CD8-positive, alpha-beta memory T cell (primary cell): ENCODE measurements around the gene DOLK. TPM values are rescaled to one million over a fixed set of nuclear protein-coding genes. Genes with fewer than 3 reads are reported as not detected.

Experiments
- CTCF ChIA-PET: fragments of 350-600 bp; sonication (Branson Sonifier 250); formaldehyde crosslinking; loops from one replicate; lab custom pipeline; 2021; ENCODE audit warnings: antibody characterized with exemption; lab: Charles Lee
- POLR2A ChIA-PET: fragments of 350-600 bp; sonication (Branson Sonifier 250); formaldehyde crosslinking; loops from one replicate; lab custom pipeline; 2021; ENCODE audit warnings: antibody characterized with exemption; lab: Charles Lee
- DNase-seq, 5 donors: peaks; one replicate each; pipeline versions ENCODE4 v3.0.0 to v3.0.0-alpha.2; 2020 to 2022; ENCODE audit warnings: mixed read lengths in 1 of 5
- H3K27ac ChIP-seq: one replicate; pipeline ENCODE4 v1.7.0; 2013; ENCODE audit warnings: low read depth, mild to moderate bottlenecking, low read length, moderate library complexity
- H3K27me3 ChIP-seq: 2 replicates; pipeline ENCODE4 v1.7.0; 2013; ENCODE audit warnings: low read length, mild to moderate bottlenecking; ENCODE audit not compliant: insufficient read depth, poor library complexity, severe bottlenecking
- H3K36me3 ChIP-seq: 2 replicates; pipeline ENCODE4 v1.7.0; 2013; ENCODE audit warnings: mild to moderate bottlenecking, low read length, moderate library complexity; ENCODE audit not compliant: insufficient read depth
- H3K4me1 ChIP-seq: 2 replicates; pipeline ENCODE4 v1.7.0; 2013; ENCODE audit warnings: mild to moderate bottlenecking, low read length, moderate library complexity; ENCODE audit not compliant: insufficient read depth
- H3K4me3 ChIP-seq: 2 replicates; pipeline ENCODE4 v1.7.0; 2013; ENCODE audit warnings: mild to moderate bottlenecking, low read length
- H3K9me3 ChIP-seq: 2 replicates; pipeline ENCODE4 v1.7.0; 2013; ENCODE audit warnings: mild to moderate bottlenecking, low read length
- H3K27ac Mint-ChIP-seq, 8 donors: one replicate each; pipeline ENCODE4 v1.8.0; 2020 to 2021; ENCODE audit warnings: mixed read lengths in 8 of 8, mild to moderate bottlenecking in 6 of 8, inconsistent platforms in 3 of 8, moderate library complexity in 3 of 8
- H3K27me3 Mint-ChIP-seq, 2 donors: one replicate each; pipeline ENCODE4 v1.8.0; 2020 to 2021; ENCODE audit warnings: mixed read lengths in 2 of 2, mild to moderate bottlenecking in 1 of 2, moderate library complexity in 1 of 2
- H3K36me3 Mint-ChIP-seq, 3 donors: one replicate each; pipeline ENCODE4 v1.8.0; 2020 to 2021; ENCODE audit warnings: mixed read lengths in 3 of 3, inconsistent platforms in 1 of 3, mild to moderate bottlenecking in 1 of 3
- H3K4me1 Mint-ChIP-seq, 3 donors: one replicate each; pipeline ENCODE4 v1.8.0; 2020 to 2021; ENCODE audit warnings: mixed read lengths in 3 of 3, inconsistent platforms in 1 of 3, mild to moderate bottlenecking in 1 of 3
- H3K4me3 Mint-ChIP-seq, 7 donors: one replicate each; pipeline ENCODE4 v1.8.0; 2020 to 2021; ENCODE audit warnings: mixed read lengths in 7 of 7, mild to moderate bottlenecking in 6 of 7, moderate library complexity in 4 of 7, inconsistent platforms in 2 of 7
- H3K9me3 Mint-ChIP-seq, 5 donors: one replicate each; pipeline ENCODE4 v1.8.0; 2020 to 2022; ENCODE audit warnings: mixed read lengths in 5 of 5, mild to moderate bottlenecking in 3 of 5, moderate library complexity in 2 of 5, inconsistent platforms in 1 of 5
- polyA plus RNA-seq: library from polyadenylated mRNA; unstranded; fragments of 300-500 nt; fragmentation: Illumina TruSeq; gene quantifications from one replicate; pipeline ENCODE4 v1.2.3, GENCODE V29; 2021
- total RNA-seq, 2 experiments: library from RNA; stranded (reverse); gene quantifications; one replicate each; pipeline ENCODE4 v1.2.3, GENCODE V29; 2021

Gene DOLK
- total and polyA plus RNA-seq, 3 experiments from 2014 or later, result 6.8 to 17.1 (median 15.3) TPM

- Mint-ChIP-seq H3K36me3 (peaks cover 2 to 17% (median 4%) of the 10 kb centered on the region in 3 donors), H3K4me1 (peaks cover 57 to 84% (median 60%) of the 10 kb centered on the region in 3 donors), H3K4me3 (peak overlapping the region; percentile 72 to 87 (median 82)), H3K9me3 (no peaks in the 10 kb centered on the region), H3K27me3 (no peaks in the 10 kb centered on the region), H3K27ac (peak overlapping the region; percentile 91 to 99 (median 98))
- Histone ChIP-seq H3K4me1 (peaks cover 67% of the 10 kb centered on the region), H3K27ac (peak overlapping the region; percentile 73), H3K36me3 (peaks cover 4% of the 10 kb centered on the region), H3K4me3 (peak overlapping the region; percentile 63), H3K9me3 (no peaks in the 10 kb centered on the region), H3K27me3 (no peaks in the 10 kb centered on the region)
- ChIA-PET POLR2A (interaction anchor here (0.5 kb wide), 2 partner anchors 25 to 87 kb away, joined by 4 read pairs; no protein-coding TSS in a partner anchor), CTCF (interaction anchor here (0.6 to 5.4 kb wide), 4 partner anchors 21 to 744 kb away, joined by 3 to 28 read pairs (median 6); partner anchors contain the start of genes KYAT1 and LRRC8A)
- peak; percentile 71 to 93 (median 86) for DNase-seq
These were observed 44.9 kb downstream of the DOLK start for GRCh38 chr9:128902351-128903078.

GRCh38 chr9:128901822-128902221, 45.6 kb downstream of the DOLK start:
- peak overlapping the region; percentile 72 to 87 (median 82) for H3K4me3 Mint-ChIP-seq
- peaks cover 73% of the 10 kb centered on the region for H3K4me1 ChIP-seq
- peaks cover 7% of the 10 kb centered on the region for H3K36me3 ChIP-seq
- peaks cover 0 to 14% (median 3%) of the 10 kb centered on the region in 3 donors for H3K36me3 Mint-ChIP-seq
- no peaks in the 10 kb centered on the region for H3K27me3 Mint-ChIP-seq
- peak overlapping the region; percentile 91 to 99 (median 98) for H3K27ac Mint-ChIP-seq
- H3K9me3 ChIP-seq, result no peaks in the 10 kb centered on the region
- CTCF ChIA-PET, result interaction anchor here (0.6 to 5.4 kb wide), 4 partner anchors 20 to 744 kb away, joined by 3 to 28 read pairs (median 6); partner anchors contain the start of genes KYAT1 and LRRC8A
- DNase-seq, result peak in 1 of 5 donors; percentile 21
- H3K27me3 ChIP-seq, result no peaks in the 10 kb centered on the region
- H3K27ac ChIP-seq, result peak overlapping the region; percentile 73
- H3K9me3 Mint-ChIP-seq, result no peaks in the 10 kb centered on the region
- POLR2A ChIA-PET, result interaction anchor here (0.5 kb wide), 1 partner anchor 26 kb away, joined by 4 read pairs; no protein-coding TSS in a partner anchor
- peaks cover 58 to 82% (median 63%) of the 10 kb centered on the region in 3 donors for H3K4me1 Mint-ChIP-seq
- peak overlapping the region; percentile 63 for H3K4me3 ChIP-seq

GRCh38 chr9:128901379-128901778, 46.0 kb downstream of the DOLK start:
- Histone ChIP-seq H3K36me3 (peaks cover 10% of the 10 kb centered on the region), H3K4me3 (peak overlapping the region; percentile 63), H3K9me3 (no peaks in the 10 kb centered on the region), H3K27ac (no peak overlapping the region), H3K4me1 (peaks cover 78% of the 10 kb centered on the region), H3K27me3 (no peaks in the 10 kb centered on the region)
- peak overlapping the region in 7 of 8 donors; percentile 91 to 99 (median 98) for H3K27ac Mint-ChIP-seq
- H3K27me3 Mint-ChIP-seq, result no peaks in the 10 kb centered on the region
- H3K4me1 Mint-ChIP-seq, result peaks cover 57 to 83% (median 64%) of the 10 kb centered on the region in 3 donors
- H3K9me3 Mint-ChIP-seq, result no peaks in the 10 kb centered on the region
- ChIA-PET CTCF (interaction anchor here (1.1 to 5.4 kb wide), 3 partner anchors 20 to 83 kb away, joined by 3 to 28 read pairs (median 6); partner anchors contain the start of genes ENDOG, KYAT1 and LRRC8A), POLR2A (no interaction called here)
- peaks cover 0 to 13% (median 3%) of the 10 kb centered on the region in 3 donors for H3K36me3 Mint-ChIP-seq
- no peak for DNase-seq
- H3K4me3 Mint-ChIP-seq, result peak overlapping the region in 3 of 7 donors; percentile 19 to 84 (median 78)

DNA sequence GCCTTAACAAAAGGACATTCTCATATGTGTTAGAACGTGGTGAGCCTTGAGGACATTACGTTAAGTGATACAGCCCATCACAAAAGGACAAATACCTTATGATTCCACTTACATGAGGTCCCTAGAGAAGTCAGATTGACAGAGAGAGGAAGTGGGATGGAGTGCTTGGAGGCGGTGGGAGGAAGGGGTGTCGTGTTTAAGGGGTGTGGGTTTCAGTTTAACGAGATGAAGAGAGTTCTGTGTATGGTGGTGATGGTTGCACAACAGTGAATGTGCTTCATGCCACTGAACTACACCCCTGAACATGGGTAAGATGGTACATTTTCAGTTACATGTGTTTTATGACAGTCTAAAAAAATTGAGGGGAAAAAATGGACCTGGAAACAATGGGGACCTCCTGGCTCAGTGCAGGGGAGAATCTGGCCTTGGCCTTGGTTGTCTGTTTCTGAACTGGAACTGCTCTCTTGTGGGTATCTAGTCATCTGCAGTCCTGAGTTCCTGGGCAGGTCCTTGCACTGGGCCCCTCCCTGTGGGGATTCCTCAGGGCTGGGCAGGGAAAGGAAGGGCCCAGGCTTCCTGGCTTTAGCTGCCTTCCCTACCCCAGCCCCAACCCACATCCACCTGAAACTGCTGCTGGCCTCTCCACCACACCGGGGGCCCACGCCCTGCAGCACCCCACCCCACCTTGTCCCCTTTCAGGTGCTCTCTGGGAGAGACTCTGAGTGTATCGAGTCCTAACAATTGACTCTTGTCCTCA, 47.7 kb downstream of the DOLK start:
- H3K9me3 ChIP-seq, result no peaks in the 10 kb centered on the region
- Mint-ChIP-seq H3K4me1 (peaks cover 68 to 89% (median 80%) of the 10 kb centered on the region in 3 donors), H3K9me3 (no peaks in the 10 kb centered on the region), H3K4me3 (peak overlapping the region; percentile 50 to 65 (median 61)), H3K36me3 (peaks cover 0 to 25% (median 7%) of the 10 kb centered on the region in 3 donors), H3K27ac (peak overlapping the region; percentile 91 to 98 (median 94)), H3K27me3 (no peaks in the 10 kb centered on the region)
- H3K27ac ChIP-seq, result peak overlapping the region; percentile 35
- ChIA-PET CTCF (interaction anchor here (2.2 to 5.4 kb wide), 2 partner anchors 18 to 29 kb away, joined by 6 to 28 read pairs; partner anchors contain the start of genes KYAT1 and LRRC8A), POLR2A (interaction anchor here (0.7 kb wide), 1 partner anchor 210 kb away, joined by 3 read pairs; no protein-coding TSS in a partner anchor)
- DNase-seq, result peak in 1 of 5 donors; percentile 44
- peaks cover 10% of the 10 kb centered on the region for H3K36me3 ChIP-seq
- no peak overlapping the region for H3K4me3 ChIP-seq
- no peaks in the 10 kb centered on the region for H3K27me3 ChIP-seq
- peaks cover 94% of the 10 kb centered on the region for H3K4me1 ChIP-seq

DNA sequence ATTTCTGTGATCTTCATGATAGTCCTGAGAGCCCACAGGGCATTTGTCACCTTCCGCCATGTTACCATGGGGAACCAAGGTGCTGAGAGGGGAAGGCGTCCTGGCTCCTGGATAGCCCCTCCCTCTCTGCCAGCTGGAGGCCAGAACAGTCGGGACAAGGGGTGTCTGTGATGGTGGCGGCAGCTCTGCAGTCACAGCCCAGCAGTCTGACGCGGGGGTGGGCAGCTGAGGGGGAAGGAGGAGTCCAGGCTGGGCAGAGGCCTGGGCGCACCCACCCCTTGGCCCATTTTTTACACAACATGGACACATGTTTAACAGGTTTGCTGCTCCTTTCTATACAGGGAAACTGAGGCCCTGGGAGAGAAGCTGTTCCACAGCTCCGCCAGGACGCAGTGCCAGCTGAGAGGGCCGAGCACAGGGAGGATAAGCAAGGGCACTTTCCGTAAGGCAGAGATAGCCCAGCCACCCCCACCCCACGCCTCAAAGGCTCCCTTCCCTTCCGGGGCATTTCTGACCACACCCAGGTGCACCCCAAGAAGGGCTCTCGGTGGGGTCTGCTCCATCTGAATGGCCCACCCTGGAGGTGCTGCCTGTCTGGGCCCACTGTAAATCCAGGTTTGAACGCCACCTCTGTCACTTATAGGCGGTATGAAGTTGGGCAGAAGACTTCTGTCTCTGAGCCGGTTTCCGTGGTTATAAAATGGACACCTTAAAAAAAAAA, 48.4 kb downstream of the DOLK start:
- no peak for DNase-seq
- Histone ChIP-seq H3K4me1 (peaks cover 98% of the 10 kb centered on the region), H3K27me3 (no peaks in the 10 kb centered on the region), H3K4me3 (peak overlapping the region; percentile 10), H3K27ac (peak overlapping the region; percentile 35), H3K36me3 (peaks cover 10% of the 10 kb centered on the region), H3K9me3 (no peaks in the 10 kb centered on the region)
- Mint-ChIP-seq H3K27me3 (no peaks in the 10 kb centered on the region), H3K9me3 (no peaks in the 10 kb centered on the region), H3K36me3 (peaks cover 0 to 25% (median 7%) of the 10 kb centered on the region in 3 donors), H3K27ac (peak overlapping the region; percentile 91 to 98 (median 94)), H3K4me1 (peaks cover 66 to 89% (median 81%) of the 10 kb centered on the region in 3 donors), H3K4me3 (peak overlapping the region; percentile 10 to 64 (median 57))
- ChIA-PET POLR2A (no interaction called here), CTCF (interaction anchor here (2.2 kb wide), 1 partner anchor 29 kb away, joined by 6 read pairs; no protein-coding TSS in a partner anchor)

DNA sequence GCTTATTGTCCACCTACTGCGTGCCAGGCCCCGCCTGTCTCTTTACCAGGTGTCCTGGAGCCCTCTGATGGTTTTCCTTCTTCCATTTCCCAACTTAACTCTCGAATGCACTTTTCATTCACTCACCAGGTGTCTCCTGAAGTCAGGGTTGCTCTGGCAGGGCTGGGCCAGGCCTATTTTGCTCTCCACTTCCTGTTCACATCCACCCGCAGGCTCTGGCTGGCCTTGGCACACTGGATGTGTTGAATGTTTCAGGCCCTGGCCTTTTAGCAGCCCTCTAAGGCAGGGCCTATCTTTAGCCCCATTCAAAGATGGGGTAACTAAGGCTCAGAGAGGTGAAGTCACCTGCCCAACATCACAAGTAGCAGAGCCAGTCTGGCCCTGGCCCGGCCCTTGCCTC, 49.0 kb downstream of the DOLK start:
- no peaks in the 10 kb centered on the region for H3K27me3 ChIP-seq
- peak overlapping the region; percentile 10 for H3K4me3 ChIP-seq
- ChIA-PET POLR2A (interaction anchor here (0.7 kb wide), 1 partner anchor 908 kb away, joined by 3 read pairs; no protein-coding TSS in a partner anchor), CTCF (interaction anchor here (1.2 kb wide), 1 partner anchor 29 kb away, joined by 3 read pairs; no protein-coding TSS in a partner anchor)
- no peaks in the 10 kb centered on the region for H3K27me3 Mint-ChIP-seq
- H3K9me3 Mint-ChIP-seq, result no peaks in the 10 kb centered on the region
- H3K4me3 Mint-ChIP-seq, result peak overlapping the region in 4 of 7 donors; percentile 16 to 52 (median 38)
- peak overlapping the region; percentile 74 to 98 (median 92) for H3K27ac Mint-ChIP-seq
- peaks cover 99% of the 10 kb centered on the region for H3K4me1 ChIP-seq
- H3K4me1 Mint-ChIP-seq, result peaks cover 67 to 88% (median 81%) of the 10 kb centered on the region in 3 donors
- peaks cover 14% of the 10 kb centered on the region for H3K36me3 ChIP-seq
- no peak for DNase-seq
- no peaks in the 10 kb centered on the region for H3K9me3 ChIP-seq
- no peak overlapping the region for H3K27ac ChIP-seq
- H3K36me3 Mint-ChIP-seq, result peaks cover 0 to 29% (median 9%) of the 10 kb centered on the region in 3 donors

DNA sequence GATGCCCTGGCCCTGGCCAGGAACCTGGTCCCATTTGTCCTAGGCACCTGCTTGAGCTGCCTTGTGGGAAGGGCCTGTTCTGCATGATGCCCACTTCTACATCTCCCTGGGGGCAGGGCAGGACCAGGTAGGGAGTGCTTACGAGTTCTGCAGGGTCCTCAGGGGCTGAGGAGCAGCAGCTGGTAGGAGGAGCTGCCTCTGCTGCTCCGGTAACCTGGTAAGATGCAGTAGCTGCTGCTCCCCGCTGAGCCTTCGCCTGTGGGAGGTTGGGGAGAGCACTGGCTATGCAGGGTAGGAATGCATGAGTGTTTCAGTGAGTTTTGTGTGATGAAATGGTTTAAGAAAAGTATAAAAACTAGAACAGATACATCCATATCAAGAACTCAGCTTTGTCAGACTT, 51.8 kb downstream of the DOLK start:
- H3K27ac ChIP-seq, result no peak overlapping the region
- ChIA-PET CTCF (no interaction called here), POLR2A (interaction anchor here (0.6 to 1.2 kb wide), 3 partner anchors 13 to 1466 kb away, joined by 3 to 4 read pairs (median 3); partner anchors contain the start of genes KYAT1 and LRRC8A)
- Mint-ChIP-seq H3K4me3 (peak overlapping the region in 1 of 7 donors; percentile 41), H3K27ac (peak overlapping the region; percentile 62 to 91 (median 74)), H3K4me1 (peaks cover 60 to 84% (median 70%) of the 10 kb centered on the region in 3 donors), H3K9me3 (no peaks in the 10 kb centered on the region), H3K36me3 (peaks cover 0 to 42% (median 11%) of the 10 kb centered on the region in 3 donors), H3K27me3 (no peaks in the 10 kb centered on the region)
- no peak for DNase-seq
- H3K4me1 ChIP-seq, result peaks cover 93% of the 10 kb centered on the region
- no peaks in the 10 kb centered on the region for H3K9me3 ChIP-seq
- H3K36me3 ChIP-seq, result peaks cover 23% of the 10 kb centered on the region
- H3K4me3 ChIP-seq, result no peak overlapping the region
- H3K27me3 ChIP-seq, result no peaks in the 10 kb centered on the region
